Stimulated activated CD4-positive, alpha-beta T cell treated with anti-CD3 and anti-CD28 coated beads, Interleukin-12 subunit alpha, Interleukin-12 subunit beta, amount 100 ng/mL, for 4 hours (primary cell): ENCODE measurements around the gene C4orf54.

Source experiments
- DNase-seq: peaks from one replicate; pipeline ENCODE4 v3.0.0-alpha.2; 2020

Gene C4orf54

DNA sequence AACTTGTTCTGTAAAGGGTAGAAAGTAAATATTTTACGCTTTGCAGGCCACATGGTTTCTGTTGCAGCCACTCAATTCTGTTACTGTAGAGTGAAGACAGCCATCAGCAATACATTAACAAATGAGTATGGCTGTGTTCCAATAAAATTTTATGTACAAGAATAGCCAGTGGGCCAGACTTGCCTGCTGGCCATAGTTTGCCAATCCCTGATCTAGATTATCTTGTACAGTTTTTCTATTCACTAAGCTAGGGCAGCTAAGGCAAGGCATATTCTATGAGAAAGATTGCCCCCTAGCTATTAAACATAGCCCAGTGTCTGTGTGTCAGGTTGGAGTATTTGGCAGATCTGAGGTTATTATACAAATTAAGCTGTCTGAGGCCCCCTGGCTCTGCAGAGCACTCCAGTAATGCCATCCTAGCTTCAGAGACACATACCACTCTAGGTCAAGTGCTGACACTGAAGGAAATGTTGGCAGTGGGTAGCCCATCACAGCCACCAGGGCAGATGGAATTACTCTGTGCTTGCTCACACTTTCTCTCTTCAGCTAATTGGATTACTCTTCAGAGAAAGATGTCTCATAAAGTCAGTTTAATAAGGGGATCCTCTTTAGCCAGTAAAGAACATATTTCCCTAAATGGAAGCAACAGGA, 42.3 kb downstream of the C4orf54 start:
- DNase-seq = no peak

DNA sequence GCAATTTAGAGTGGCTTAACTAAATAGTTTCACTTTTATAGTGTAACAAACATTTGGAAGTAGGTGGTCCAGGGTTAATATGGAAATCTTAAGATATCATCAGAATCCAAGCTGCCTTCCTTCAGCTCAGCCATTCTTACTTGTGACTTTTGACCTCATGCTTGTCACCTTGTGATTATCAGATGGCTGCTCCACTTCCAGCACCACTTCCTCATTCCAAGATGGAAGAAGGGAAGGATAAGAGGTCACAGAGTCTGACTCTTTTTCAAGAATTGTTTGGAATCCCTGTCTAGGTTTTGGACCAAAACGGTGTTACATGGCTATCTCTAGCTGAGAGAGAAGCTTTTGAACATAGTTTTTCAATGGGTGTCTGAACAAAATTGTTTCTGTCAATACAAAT, 43.1 kb downstream of the C4orf54 start:
- DNase-seq = no peak

DNA sequence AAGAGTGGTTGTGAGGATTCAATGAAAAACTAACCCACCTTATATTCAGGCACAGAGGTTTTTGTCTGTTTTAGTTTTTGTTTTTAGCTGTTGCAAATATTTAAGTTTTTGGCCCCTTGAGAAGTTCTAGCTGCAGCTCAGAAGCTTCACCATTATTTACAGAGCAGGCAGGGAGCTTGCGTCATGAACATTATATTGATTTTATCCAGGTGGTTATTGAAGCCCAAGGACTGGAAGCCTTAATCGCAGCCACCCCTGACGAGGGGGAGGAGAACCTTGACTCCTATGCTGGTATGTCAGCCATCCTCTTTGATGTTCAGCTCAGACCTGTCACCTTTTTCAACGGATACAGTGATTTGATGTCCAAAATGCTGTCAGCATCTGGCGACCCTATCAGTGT, 44.9 kb downstream of the C4orf54 start:
- DNase-seq = no peak

DNA sequence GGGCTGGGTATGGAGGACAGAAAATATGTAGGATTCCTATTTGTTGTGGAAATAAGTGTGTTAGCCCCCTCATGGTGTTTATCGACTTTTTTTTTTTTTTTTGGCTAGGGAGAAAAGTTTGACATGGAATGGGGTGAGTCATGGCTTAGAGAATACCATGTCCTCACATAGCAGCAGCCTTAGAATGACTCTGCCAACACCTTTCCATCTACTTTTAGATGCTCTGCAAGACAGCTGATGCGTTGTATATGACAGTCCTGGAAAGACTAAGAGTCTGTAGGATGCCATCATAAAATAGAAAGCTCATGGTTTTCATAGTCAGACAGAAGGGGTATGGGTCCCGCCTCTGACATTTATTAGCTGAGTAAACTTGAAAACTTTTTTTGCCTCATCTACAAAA, 45.3 kb downstream of the C4orf54 start:
- no peak for DNase-seq

DNA sequence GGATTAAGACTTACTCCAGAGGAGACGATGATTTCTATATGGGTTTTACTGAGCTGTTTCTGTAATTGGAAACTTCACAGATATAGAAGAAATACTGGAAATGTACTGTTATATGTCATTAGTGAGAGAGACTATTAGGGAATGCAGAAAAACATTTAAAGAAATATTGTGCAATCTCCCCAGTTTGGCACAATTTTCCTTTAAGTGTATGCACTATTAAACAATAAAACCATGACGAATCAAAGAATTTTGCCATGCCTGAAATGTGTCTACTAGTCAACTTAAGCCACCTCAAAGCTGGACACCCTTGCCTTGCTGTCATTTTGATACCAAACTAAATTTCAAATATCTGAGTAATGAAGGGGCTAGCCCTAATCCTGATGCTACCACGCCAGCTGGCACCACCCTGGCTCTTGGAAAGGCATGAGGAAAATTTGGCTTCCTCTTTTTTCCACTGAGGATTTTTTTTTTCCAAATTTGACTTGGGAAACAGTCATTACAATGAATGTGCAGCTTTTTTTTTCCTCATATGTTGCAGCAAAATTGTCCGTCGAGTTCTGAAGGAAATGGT, 46.9 kb downstream of the C4orf54 start:
- DNase-seq = no peak

DNA sequence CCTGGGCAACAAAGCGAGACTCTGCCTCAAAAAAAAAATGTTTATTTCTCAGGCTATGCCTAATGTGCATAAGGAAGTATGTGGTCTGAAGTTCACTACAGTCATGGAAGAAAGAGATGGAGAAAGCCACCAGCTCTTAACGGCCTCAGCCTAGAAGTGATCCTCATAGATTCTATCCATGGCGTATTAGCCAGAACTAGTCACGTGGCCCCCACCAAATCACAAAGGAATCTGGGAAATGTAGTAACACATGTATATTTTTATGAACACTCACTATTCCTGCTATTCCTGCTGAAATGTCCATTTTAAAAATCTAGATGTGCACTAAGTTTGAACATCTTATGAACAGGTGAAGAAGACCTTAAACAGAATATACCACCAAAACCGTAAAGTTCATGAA, 49.2 kb downstream of the C4orf54 start:
- DNase-seq = no peak
